Stimulated activated CD4-positive, alpha-beta T cell treated with anti-CD3 and anti-CD28 coated beads, Interleukin-1b, Interleukin-23, amount 100 ng/mL, for 48 hours (primary cell): ENCODE data around the gene FRAS1.

ENCODE experiments used
- DNase-seq: peaks from one replicate; pipeline ENCODE4 v3.0.0-alpha.2; 2020

FRAS1 gene

DNA sequence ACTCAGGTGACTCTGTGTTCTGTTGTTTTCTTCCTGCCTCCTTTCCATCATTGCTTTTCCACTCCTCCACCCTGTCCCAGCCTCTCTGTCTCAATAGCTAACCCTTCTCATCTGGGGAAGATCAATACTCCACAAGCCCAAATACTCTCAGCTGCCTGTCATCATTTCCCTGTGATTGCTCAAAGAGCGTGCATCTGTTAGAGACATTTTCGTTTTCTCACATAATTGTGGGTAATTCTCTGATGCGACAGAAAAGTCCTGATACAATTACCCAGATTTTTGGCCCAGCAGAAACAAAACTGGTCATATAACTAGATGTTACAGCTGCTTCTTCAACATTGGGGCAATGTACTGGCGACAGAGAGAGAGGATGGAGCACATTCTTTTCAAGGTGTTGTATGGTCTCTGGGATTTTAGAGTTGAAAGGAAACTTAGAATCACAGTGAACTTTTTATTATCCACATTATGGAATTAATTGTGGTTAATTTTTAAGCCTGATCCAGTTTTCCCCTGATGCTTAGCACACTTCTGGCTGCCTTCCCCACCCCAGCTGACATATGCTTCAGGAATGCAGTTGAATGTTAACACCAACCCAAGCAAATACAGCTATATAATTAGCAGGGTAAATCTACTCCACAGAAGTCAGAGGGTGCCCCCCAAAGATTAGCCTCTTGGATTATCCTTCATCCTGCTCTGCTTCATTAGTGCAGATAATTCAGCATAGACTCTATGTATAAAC is 323.0 kb downstream of the FRAS1 start:
- no peak for DNase-seq

GRCh38 chr4:78386679-78387078 is 329.6 kb downstream of the FRAS1 start:
- DNase-seq, result no peak

GRCh38 chr4:78395642-78396041 is 338.5 kb downstream of the FRAS1 start:
- no peak for DNase-seq

DNA sequence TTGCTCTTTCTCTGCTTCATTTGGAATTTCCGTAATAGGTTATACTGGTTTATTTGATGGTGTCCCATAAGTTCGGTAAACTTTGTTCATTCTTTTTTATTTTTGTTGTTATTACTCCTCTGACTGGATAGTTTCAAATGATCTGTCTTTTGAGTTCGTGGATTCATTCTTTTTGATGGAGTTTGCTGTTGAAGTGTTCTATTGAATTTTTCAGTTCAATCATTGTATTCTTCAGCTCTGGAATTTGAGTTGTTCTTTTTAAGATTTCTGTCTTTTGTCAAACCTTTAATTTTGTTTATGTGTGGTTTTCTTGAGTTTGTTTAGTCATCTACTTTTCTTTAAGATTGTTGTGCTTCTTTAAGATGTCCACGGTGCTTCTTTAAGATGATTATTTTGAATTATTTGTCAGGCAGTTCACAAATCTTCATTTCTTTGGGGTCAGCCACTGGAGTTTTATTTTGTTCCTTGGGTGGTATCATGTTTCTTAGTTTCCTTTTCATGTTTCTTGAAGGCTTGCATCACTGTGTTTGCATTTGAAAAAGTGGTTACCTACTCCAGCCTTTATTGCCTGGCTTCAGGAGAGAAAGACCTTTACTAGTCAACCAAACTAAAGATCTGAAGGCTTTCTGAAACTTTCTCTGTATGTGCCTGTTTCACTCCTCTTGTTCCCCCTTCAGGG is 339.6 kb downstream of the FRAS1 start:
- no peak for DNase-seq

DNA sequence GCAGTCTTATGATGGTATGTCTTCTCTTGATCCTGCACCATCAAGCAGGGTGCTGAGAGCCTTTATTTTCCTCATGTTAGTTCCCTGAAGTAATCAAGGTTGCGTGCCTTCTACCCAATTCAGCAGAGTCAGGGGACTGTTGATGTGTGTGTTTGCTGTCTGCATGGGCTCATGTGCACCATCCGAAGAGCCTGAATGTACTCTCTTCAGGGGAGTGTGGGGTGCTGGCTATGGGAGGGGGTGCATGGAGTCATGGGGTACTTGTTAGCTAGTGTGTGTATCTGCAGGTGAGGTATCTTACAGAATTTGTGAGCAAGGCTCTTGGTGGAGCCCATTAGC is 340.1 kb downstream of the FRAS1 start:
- no peak for DNase-seq

- no peak for DNase-seq
Measured at GRCh38 chr4:78409612-78410202, 352.6 kb downstream of the FRAS1 start.

- DNase-seq, result no peak
Measured at GRCh38 chr4:78410225-78410624, 353.1 kb downstream of the FRAS1 start.

GRCh38 chr4:78410676-78411075 is 353.6 kb downstream of the FRAS1 start:
- no peak for DNase-seq

GRCh38 chr4:78414116-78414515 is 357.0 kb downstream of the FRAS1 start:
- DNase-seq, result no peak

DNA sequence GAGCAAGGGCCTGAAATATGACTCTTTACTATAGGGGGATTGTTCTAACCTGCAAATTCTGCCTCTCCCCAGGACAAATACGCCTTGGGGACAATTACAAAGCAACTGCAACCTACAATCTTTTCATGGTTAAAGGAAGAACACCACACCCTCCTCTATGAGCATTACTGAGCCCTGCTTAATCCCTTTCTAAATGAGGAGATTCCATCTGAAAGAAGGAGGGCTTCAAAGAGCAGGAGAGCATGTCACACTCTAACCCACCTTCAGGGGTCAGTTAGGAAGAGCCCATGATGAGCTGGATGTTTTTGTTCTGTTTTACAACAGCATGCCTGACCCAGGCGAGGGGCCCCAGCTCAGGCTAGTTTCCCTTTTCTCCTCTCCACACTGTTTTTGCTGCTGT is 360.5 kb downstream of the FRAS1 start:
- no peak for DNase-seq

- DNase-seq, result no peak
Measured at GRCh38 chr4:78418406-78418805, 361.3 kb downstream of the FRAS1 start.

- no peak for DNase-seq
Measured at GRCh38 chr4:78423790-78424189, 366.7 kb downstream of the FRAS1 start.

- no peak for DNase-seq
Measured at GRCh38 chr4:78424461-78424860, 367.3 kb downstream of the FRAS1 start.

DNA sequence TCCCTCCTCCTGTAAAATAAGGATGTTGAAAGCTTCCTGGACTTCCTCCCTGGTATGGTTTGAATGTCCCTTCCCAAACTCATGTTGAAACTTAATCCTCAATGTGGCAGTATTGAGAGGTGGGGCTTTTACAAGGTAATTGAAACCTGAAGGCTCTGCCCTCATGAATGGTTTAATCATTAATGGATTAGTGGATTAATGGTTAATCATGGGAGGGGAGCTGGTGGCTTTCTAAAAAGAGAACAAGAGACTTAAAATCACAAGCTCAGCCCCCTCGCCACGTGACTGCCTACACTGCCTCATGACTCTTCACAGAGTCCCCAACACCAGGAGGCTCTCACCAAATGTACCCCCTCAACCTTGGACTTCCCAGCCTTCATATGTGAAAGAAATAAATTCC is 369.8 kb downstream of the FRAS1 start:
- no peak for DNase-seq

DNA sequence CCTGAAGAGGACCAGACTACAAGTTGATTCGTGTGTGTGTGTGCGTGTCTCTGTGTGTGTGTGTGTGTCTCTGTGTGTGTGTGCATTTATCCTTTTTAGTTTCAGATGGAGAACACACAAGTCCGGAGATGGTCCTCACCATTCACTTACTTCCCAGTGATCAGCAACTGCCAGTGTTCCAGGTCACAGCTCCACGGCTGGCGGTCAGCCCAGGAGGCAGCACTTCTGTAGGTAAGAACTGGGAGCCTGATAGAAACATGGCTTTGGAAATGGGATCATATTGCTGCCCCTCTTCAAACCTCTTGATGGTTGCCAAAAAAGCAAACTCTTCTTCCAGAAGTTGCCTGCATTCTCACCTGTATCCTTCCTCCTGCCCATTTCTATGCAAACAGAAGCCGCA is 371.9 kb downstream of the FRAS1 start:
- no peak for DNase-seq

- DNase-seq, result no peak
Measured at GRCh38 chr4:78432896-78433295, 375.8 kb downstream of the FRAS1 start.

DNA sequence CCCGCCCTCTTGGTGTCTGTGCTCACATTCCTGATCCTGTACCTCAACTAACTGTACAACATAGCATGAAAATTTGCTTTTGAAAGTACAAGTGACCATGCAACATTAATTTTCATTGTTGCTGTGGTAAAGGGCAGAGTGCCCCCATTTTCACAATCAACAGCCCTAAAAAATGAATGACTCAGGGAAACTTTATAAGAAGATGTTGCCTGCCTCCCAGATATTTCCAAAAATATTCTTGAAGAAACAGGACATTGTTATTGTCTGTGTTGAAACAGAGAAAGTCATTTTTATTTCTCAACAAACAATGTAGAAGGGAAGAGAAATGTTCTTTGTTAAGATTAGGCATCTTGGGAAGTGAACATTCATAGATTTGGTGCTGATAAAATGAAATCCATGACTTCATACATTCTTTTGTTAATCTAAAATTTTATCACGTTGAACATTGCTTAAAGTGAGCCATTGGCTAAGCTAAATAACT is 380.5 kb downstream of the FRAS1 start:
- no peak for DNase-seq

- no peak for DNase-seq
Measured at GRCh38 chr4:78439328-78439727, 382.2 kb downstream of the FRAS1 start.

DNA sequence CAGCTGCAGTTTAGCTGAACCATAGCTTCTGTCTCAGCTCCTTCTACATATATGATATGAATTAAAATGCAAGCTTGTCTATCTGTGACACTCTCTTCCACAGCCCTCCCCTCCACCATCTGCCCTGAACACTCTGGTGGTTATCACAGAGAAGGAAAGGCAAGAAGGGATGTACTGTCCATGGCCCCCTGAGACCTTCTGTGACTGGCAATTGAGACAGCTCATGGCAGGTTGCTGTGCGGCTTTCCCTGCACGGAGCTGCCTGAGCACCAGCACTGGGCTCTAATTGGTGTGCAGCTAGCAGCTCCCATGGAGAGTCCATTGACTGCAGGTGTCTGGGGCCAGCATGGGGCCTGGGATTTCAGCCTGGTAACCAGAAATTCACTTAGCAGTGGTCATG is 384.6 kb downstream of the FRAS1 start:
- no peak for DNase-seq

DNA sequence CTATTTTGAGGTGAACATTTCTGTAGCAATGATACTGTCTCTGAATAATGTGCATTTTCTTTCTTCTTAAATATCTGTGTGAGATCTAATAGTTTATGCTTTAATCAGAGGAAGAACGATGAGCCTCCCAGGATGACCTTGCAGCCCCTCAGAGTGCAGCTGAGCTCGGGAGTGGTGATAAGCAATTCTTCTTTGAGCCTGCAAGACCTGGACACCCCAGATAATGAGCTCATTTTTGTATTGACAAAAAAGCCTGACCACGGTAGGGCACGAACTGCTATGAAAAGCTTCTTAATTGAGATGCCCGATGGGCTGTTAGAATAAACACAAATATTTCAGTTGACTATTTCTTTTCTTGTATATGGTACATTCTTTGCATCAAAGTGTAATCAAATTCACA is 389.5 kb downstream of the FRAS1 start:
- no peak for DNase-seq

- DNase-seq, result no peak
Measured at GRCh38 chr4:78451407-78451806, 394.3 kb downstream of the FRAS1 start.

GRCh38 chr4:78454016-78454415 is 396.9 kb downstream of the FRAS1 start:
- DNase-seq, result no peak

DNA sequence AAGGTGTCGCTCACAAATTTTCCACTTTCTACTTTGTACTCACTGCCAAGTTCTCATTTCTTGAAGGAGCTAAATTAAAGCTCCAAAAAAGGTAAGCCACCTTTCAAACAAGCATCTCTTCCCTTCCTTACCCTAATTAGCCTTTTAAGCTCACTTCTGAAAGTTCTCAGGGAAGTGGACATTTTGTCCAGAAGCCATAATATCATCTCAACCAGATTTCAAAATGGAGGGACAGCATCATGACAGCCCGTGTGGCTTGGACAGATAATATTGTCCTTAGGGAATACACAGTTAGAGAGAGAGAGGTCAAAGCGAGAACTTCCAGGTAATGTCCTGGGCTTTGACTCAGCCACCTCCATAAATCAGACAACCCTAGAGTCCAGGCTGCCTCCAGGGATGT is 400.6 kb downstream of the FRAS1 start:
- no peak for DNase-seq

GRCh38 chr4:78459327-78459726 is 402.2 kb downstream of the FRAS1 start:
- DNase-seq, result no peak
